Activated T-cell treated with anti-CD3 and anti-CD28 coated beads for 48 hours (primary cell): ENCODE data around the gene NANP.

ENCODE experiments used
- DNase-seq: peaks from one replicate; pipeline ENCODE4 v3.0.0-alpha.2; 2020; ENCODE audit warnings: low read depth

NANP gene

GRCh38 chr20:25571240-25571639 lies 52.6 kb downstream of the NANP start:
- no peak for DNase-seq

- DNase-seq: no peak
Observed at GRCh38 chr20:25570148-25570530, 53.7 kb downstream of the NANP start.

GRCh38 chr20:25567286-25567685 lies 56.5 kb downstream of the NANP start:
- no peak for DNase-seq

- DNase-seq: no peak
Observed at GRCh38 chr20:25566821-25567220, 57.0 kb downstream of the NANP start.

GRCh38 chr20:25565578-25566157 lies 58.1 kb downstream of the NANP start:
- no peak for DNase-seq

GRCh38 chr20:25563876-25564275 lies 59.9 kb downstream of the NANP start:
- DNase-seq: no peak

- no peak for DNase-seq
Observed at GRCh38 chr20:25563362-25563761, 60.5 kb downstream of the NANP start.
